PFSK-1 (cell line): ENCODE measurements around the gene DNAJA4.

Experiments
- FOXP2 ChIP-seq: optimal IDR thresholded peaks from 2 replicates; pipeline ENCODE3; 2011; ENCODE audit warnings: borderline replicate concordance, control low read depth, inconsistent platforms; ENCODE audit not compliant: insufficient read depth; ENCODE audit errors: extremely low read length, extremely low read depth
- POLR2AphosphoS5 ChIP-seq: IDR thresholded peaks from 2 replicates; pipeline ENCODE4 v1.6.1; 2012; ENCODE audit warnings: low read depth, mild to moderate bottlenecking, control low read depth, low read length, moderate library complexity
- REST ChIP-seq, 2 experiments: IDR thresholded peaks; 2 replicates each; pipeline versions ENCODE4 v1.6.1 to v1.8.0; 2011 to 2012; ENCODE audit warnings: low read depth in 2 of 2, low read length in 2 of 2, control low read depth in 1 of 2, inconsistent platforms in 1 of 2, mild to moderate bottlenecking in 1 of 2, moderate library complexity in 1 of 2; ENCODE audit not compliant: insufficient read depth in 1 of 2
- SIN3A ChIP-seq: IDR thresholded peaks from 2 replicates; pipeline ENCODE4 v1.6.1; 2012; ENCODE audit warnings: mild to moderate bottlenecking, low read length, moderate library complexity, borderline replicate concordance; ENCODE audit not compliant: insufficient read depth
- TAF1 ChIP-seq: IDR thresholded peaks from 2 replicates; pipeline ENCODE4 v1.6.1; 2012; ENCODE audit warnings: low read length, control low read depth, borderline replicate concordance; ENCODE audit not compliant: insufficient read depth

Gene DNAJA4

GRCh38 chr15:78224023-78224411, 40.3 kb upstream of the DNAJA4 start:
- no peak for TF ChIP-seq TAF1

- TF ChIP-seq FOXP2 (no peak), POLR2AphosphoS5 (no peak), SIN3A (no peak), REST (IDR thresholded peaks at IDR 0.05; ENCODE audit: insufficient read depth in 1 of 2, low read depth in 2 of 2, low read length in 2 of 2) (no peak), TAF1 (no peak)
Observed at GRCh38 chr15:78225783-78226541, 38.4 kb upstream of the DNAJA4 start.

GRCh38 chr15:78228356-78228996, 35.9 kb upstream of the DNAJA4 start:
- TF ChIP-seq FOXP2 (no peak), TAF1 (no peak), SIN3A (no peak), POLR2AphosphoS5 (no peak), REST (IDR thresholded peaks at IDR 0.05; ENCODE audit: insufficient read depth in 1 of 2, low read depth in 2 of 2, low read length in 2 of 2) (no peak)

- TF ChIP-seq FOXP2 (no peak), SIN3A (no peak)
Observed at GRCh38 chr15:78229431-78230406, 34.6 kb upstream of the DNAJA4 start.

- TF ChIP-seq SIN3A = no peak
- TF ChIP-seq FOXP2 = no peak
- TF ChIP-seq TAF1 = no peak
- TF ChIP-seq REST (IDR thresholded peaks at IDR 0.05; ENCODE audit: insufficient read depth in 1 of 2, low read depth in 2 of 2, low read length in 2 of 2) = no peak
- no peak for TF ChIP-seq POLR2AphosphoS5
Observed at GRCh38 chr15:78232951-78233350, 31.4 kb upstream of the DNAJA4 start.

- TF ChIP-seq POLR2AphosphoS5 = no peak
- no peak for TF ChIP-seq FOXP2
- TF ChIP-seq SIN3A = no peak
- no peak for TF ChIP-seq REST (IDR thresholded peaks at IDR 0.05; ENCODE audit: insufficient read depth in 1 of 2, low read depth in 2 of 2, low read length in 2 of 2)
- TF ChIP-seq TAF1 = no peak
Observed at GRCh38 chr15:78233496-78233895, 30.9 kb upstream of the DNAJA4 start.
